ENCODE data around the gene MYLK2.
"Not testable (repeated sequence)": the region's sequence is repeated elsewhere in the genome, so short reads cannot be mapped to it uniquely, and the experiment has no call there.

The MYLK2 gene

GRCh38 chr20:31815408-31816188 lies 3.6 kb upstream of the MYLK2 start:
- no peak for DNase-seq (ENCODE audit: low spot score)

- no peak for DNase-seq (ENCODE audit: low spot score)
These were observed 2.9 kb upstream of the MYLK2 start for GRCh38 chr20:31816221-31816620.

GRCh38 chr20:31817461-31817860 lies 1.7 kb upstream of the MYLK2 start:
- DNase-seq (ENCODE audit: low spot score), result no peak

- no peak for DNase-seq (ENCODE audit: low spot score)
These were observed 714 bp upstream of the MYLK2 start for GRCh38 chr20:31818376-31818908.

- no peak for DNase-seq (ENCODE audit: low spot score)
These were observed 1.1 kb downstream of the MYLK2 start for GRCh38 chr20:31820228-31820627.

GRCh38 chr20:31821427-31821826 lies 2.3 kb downstream of the MYLK2 start:
- DNase-seq (ENCODE audit: low spot score), result no peak

GRCh38 chr20:31822421-31823330 lies 3.5 kb downstream of the MYLK2 start:
- peak; percentile 87 for DNase-seq (ENCODE audit: low spot score)

- DNase-seq (ENCODE audit: low spot score), result no peak
These were observed 4.4 kb downstream of the MYLK2 start for GRCh38 chr20:31823360-31824124.

- no peak for DNase-seq (ENCODE audit: low spot score)
These were observed 4.9 kb downstream of the MYLK2 start for GRCh38 chr20:31824125-31824485.

- no peak for DNase-seq (ENCODE audit: low spot score)
These were observed 5.6 kb downstream of the MYLK2 start for GRCh38 chr20:31824554-31825313.

- DNase-seq (ENCODE audit: low spot score), result no peak
These were observed 6.9 kb downstream of the MYLK2 start for GRCh38 chr20:31826074-31826473.

- no peak for DNase-seq (ENCODE audit: low spot score)
These were observed 7.9 kb downstream of the MYLK2 start for GRCh38 chr20:31827059-31827458.

GRCh38 chr20:31828016-31828415 lies 8.9 kb downstream of the MYLK2 start:
- DNase-seq (ENCODE audit: low spot score), result not testable (repeated sequence)

- DNase-seq (ENCODE audit: low spot score), result no peak
These were observed 10.6 kb downstream of the MYLK2 start for GRCh38 chr20:31829731-31830130.

GRCh38 chr20:31830406-31830981 lies 11.3 kb downstream of the MYLK2 start:
- DNase-seq (ENCODE audit: low spot score), result no peak

GRCh38 chr20:31831211-31831610 lies 12.1 kb downstream of the MYLK2 start:
- no peak for DNase-seq (ENCODE audit: low spot score)

- no peak for DNase-seq (ENCODE audit: low spot score)
These were observed 12.7 kb downstream of the MYLK2 start for GRCh38 chr20:31831771-31832306.

- peak; percentile 73 for DNase-seq (ENCODE audit: low spot score)
These were observed 14.2 kb downstream of the MYLK2 start for GRCh38 chr20:31833130-31833930.

- DNase-seq (ENCODE audit: low spot score), result no peak
These were observed 14.9 kb downstream of the MYLK2 start for GRCh38 chr20:31833931-31834521.
